NCI-H2107 treated with DMSO at 0.1 percent for 48 hours (cell line): ENCODE measurements around the gene IL1RAP.
"Not testable (repeated sequence)": the region's sequence is repeated elsewhere in the genome, so short reads cannot be mapped to it uniquely, and the experiment has no call there.

Experiments used
- DNase-seq: peaks from one replicate; lab custom pipeline; 2025; ENCODE audit not compliant: unreplicated experiment; lab: John Stamatoyannopoulos, UW

IL1RAP gene

DNA sequence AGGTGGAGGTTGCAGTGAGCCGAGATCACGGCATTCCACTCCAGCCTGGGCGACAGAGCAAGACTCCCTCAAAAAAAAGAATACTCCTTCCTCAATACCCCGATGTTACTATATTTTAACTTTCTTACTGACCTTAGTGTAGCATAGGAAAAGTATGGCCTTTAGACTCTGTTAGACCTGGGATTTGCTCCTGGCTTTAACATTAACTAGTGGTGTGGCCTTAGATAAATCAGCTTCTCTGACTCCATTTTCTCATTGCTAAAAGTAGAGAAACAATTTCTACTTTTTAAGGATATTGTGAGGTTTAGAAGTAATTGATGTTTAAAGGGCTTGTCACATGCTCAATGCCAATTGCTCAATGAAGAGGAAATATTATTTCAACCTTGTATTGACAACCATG, 7.6 kb upstream of the IL1RAP start:
- no peak for DNase-seq

DNA sequence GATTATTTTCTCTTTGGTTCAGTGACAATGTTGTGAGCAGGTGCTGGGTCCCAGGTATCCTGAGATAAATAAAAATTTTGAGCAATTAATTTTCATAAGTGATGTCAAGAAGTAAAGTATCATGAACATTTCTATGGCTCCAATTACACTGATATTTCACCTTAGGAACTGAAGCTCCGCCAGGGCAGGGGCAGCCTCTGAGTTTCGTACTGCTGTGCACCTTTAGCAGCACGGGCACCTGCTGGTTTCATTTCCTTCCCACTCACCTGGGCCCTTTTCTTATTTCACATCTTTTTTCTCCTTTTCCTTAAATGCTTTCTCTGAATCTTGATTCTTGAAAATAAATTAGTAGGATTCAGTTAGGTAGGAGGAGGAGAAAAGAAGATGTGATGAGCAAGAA, 1.2 kb upstream of the IL1RAP start:
- DNase-seq, result no peak

DNA sequence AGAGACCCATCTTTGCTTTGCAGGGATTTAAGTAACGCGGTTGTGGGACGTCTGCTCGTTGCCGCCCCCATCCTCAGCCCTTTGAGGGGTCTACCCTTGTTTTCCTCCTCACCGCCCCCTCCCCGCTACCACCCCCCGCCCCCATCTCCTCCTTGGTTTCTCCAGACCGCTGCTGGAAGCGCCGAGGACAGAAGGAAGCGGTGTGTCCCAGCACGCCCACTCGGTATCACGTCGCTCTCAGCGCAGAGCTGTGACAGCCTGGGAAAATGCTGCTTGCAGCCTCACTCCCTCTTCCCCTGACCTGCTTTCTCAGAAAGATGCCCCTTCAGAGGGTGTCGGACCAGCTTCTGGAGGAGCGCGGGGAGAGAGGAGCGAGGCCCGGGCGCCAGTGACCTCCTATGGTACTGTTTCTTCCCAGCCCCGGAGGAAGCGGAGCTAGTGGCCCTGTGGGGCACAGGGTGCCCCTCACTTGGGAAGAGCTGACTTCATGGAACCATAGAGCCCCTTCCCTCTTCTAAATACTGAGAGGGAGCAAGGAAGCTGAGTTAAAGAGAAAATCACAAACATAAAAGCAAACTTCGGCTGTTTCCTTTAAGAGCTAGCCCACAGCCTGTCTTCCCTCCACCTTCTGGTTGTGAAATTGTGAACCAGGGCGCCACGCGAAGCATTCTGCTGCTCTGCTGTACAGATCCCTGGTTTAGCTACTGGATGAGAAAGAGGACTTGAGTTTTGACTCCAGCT, 698 bp downstream of the IL1RAP start:
- no peak for DNase-seq

DNA sequence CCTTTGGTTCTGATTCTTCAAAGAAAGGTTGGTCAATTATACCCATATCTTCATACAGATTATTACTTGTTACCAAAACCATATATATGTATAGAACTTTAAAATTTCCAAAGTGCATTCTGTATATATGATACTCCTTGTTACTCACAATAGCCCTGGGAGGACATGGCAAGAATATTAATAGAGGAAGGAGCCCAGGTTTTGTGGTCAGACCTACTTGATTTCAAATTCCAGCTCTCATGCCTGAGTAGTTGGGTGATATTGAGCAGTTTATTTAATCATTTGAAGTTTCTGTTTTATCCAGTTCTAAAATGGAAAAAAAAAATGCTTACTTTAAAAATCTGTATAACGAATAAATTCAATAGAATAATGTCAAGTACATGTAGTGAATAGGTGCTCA, 2.5 kb downstream of the IL1RAP start:
- no peak for DNase-seq

DNA sequence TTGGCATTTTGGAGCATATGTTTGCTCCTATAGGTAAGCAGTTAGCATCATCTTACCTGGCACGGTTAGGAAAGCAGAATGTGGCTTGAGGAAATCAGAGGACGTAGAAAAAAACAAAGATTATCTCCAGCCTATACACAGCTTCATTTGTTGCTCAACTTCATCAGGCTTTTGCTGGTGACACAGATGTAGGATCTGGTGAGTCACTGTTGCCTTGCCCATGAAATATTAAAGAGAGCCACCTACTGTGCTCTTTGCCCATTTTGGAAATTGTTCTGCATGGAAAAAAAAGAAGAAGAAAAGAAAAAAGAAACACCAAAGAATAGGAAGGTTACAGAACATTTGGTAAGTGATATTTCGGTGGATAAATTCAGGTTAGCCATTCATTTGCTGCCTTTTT, 3.8 kb downstream of the IL1RAP start:
- DNase-seq, result no peak

DNA sequence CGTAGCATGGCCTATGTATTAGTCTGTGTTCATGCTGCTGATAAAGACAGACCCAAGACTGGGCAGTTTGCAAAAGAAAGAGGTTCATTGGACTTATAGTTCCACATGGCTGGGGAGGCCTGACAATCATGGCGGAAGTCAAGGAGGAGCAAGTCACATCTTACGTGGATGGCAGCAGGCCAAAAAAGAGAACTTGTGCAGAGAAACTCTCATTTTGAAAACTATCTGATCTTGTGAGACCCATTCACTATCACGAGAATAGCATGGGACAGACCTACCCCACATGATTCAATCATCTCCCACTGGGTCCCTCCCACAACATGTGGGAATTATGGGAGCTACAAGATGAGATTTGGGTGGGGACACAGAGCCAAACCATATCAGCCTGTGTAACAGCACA, 4.6 kb downstream of the IL1RAP start:
- DNase-seq, result not testable (repeated sequence)

DNA sequence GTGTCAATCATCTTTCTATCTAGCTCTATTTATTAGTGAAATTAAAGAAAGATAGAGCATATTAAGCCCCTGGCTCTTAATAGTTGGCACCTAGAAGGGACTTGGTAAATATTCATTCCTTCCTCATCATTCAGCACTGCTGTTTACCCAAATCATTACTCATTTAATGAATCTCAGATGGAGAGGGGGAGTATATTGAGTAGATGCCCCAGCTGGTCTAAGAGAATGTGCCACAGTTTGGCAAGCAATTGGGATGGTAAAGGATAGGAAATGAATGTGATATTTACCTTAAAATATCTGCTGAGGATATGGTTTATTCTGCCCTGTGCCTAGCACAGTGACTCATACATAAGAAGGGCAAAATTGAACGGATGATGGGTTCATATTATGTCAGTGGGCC, 6.0 kb downstream of the IL1RAP start:
- no peak for DNase-seq

DNA sequence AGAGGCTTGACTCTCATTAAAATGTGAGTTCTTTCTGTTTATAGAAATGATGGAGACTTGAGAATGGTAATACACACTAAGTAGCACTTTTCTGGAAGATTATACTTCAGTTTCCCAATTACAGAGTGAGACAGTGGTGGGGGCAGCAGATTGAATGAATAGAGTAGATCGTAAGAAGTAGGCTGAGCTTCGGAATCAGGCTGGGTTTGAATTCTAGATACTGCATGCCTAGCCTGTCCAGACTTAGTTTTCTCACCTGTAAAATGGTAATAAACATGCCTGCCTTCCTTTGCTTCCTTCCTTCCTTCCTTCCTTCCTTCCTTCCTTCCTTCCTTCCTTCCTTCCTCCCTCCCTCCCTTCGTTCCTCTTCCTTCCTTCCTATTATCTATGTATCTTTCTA, 8.1 kb downstream of the IL1RAP start:
- DNase-seq, result no peak

DNA sequence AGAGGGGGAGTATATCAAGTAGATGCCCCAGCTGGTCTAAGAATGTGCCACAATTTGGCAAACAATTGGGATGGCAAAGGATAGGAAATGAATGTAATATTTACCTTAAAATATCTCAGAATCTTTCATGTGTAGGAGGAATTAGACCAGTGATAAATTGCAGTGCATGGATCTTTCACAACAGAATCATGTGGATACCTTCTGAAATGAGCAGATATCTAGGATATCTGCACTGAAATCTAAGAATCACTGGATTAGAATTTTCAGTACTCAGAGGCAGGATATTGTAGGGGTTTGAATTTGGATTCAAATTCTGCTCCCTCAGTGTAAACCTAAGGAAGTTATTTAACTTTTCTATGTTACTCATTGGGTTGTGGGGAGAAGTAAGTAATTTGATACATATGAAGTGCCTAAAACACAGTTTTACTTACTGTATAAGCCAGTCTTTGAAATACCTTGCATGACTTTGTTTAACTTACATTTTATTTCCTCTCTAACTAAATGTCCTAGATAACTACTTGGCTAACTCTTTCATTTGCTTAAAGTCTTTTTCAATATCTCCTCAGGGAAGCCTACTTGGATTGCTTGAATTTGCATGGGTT, 8.8 kb downstream of the IL1RAP start:
- no peak for DNase-seq

DNA sequence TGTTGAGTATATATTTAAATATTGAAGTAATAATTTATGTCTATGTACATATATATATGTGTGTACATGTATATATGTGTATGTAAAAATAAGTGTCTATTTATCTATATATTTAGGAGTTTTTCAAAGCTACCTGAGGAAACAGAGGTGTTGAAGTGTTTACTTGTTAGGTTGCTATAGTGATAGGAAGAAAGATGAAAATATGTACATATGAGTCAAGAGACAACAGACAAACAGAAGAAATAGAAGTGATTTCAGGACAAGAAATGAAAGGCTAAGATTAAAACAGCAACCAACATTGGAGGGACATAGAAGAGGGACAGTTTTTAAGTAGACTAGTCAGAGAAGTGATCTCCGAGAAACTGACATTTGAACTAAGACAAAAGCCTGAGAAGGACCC, 11.1 kb downstream of the IL1RAP start:
- no peak for DNase-seq

DNA sequence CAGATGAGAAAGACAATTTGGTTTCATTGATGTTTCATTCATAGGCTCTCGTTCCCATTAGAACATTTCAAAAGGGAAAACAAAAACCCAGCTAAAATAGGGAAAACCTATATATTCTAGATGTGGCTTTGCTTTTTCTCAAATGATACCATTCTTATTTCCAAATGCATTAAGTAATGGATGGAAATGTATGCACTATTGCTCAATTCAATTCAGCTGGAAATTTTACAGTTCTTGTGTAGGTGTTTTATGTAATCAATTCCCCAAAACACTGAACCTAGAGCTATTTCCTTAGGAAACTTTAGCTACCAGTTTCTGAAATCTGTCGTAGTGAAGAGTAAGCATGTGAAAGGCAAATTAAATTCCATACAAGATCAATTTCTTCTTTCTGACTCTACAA, 11.7 kb downstream of the IL1RAP start:
- no peak for DNase-seq

DNA sequence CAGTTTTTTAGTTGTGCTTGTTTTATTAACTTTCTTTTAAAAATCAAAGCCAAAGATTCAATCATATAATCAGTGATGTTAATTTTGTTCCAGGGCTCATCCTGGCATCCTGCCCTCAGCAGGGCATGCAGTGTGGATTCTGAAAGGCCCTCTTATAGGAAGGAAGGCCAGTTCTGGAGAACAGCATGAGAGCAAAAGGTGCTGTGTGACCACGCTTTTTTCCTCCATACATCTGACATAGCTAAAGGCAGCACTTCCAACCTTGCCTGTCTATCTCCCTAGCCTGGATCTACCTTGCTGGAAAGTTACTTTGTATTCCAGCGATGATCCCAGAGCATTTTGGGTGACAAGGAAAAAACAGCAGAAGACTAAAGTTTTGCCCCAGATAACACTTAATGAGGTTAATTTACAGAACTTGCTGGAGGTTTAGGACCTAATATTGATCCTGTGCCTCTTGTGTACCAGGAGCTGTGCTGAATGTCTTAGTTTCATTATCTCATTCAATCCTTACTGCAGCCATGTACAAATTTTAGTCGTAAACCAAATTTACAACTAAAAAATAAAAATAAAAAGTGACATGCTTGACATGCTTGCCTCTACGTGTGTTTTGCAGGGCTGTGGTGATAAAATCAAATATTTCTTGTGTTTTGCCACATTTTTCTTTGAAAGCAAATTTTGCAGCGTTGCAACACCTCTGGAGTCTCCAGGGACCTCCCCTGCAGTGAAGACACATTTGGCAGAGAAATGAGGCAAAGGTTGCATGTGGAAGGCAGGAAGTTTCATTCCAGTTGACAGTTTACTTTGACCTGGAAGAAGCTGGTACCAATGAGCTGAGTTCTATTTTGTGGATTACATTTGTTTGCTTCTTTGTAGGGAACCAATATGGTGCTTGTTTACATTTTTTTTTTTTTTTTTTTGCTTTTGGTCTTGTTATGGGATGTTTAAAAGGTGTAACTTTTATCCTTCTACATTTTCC, 13.2 kb downstream of the IL1RAP start:
- no peak for DNase-seq

DNA sequence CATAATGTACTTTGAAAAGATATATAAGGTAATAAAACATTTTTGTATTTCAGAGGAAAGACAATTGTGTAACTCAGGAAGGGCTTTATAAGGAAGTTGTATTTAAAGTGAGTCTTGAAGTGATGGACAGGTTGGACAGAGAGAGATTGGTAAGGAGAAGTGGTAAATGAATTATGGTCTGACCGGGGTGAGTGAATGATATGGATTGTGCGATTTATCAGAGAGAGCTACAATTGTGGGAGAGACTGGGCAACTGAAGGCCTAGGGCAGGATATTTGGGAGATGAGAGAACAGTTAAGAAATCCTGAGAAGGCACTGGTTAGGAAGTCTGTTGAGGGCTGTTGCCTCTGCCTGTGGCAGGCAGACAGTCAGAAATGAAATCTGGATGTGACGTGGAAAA, 14.8 kb downstream of the IL1RAP start:
- no peak for DNase-seq

DNA sequence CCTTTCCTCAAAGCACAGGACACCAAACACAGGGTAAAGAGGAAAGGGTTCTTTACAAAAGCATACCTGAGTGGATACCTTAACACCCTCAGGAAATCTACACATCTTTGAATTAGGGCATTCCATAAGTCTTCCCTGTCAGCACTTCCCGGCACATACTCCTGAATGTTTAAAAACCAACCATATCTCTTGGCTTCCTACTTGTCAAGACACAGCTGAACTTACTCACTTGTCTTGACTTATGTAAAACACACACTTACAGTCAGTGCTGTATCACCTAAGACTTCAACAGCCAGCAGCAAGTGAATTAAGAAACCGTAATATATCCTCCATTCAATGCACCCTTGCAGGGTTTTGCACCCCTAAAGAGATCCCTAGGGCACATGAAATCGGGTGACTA, 17.5 kb downstream of the IL1RAP start:
- no peak for DNase-seq

DNA sequence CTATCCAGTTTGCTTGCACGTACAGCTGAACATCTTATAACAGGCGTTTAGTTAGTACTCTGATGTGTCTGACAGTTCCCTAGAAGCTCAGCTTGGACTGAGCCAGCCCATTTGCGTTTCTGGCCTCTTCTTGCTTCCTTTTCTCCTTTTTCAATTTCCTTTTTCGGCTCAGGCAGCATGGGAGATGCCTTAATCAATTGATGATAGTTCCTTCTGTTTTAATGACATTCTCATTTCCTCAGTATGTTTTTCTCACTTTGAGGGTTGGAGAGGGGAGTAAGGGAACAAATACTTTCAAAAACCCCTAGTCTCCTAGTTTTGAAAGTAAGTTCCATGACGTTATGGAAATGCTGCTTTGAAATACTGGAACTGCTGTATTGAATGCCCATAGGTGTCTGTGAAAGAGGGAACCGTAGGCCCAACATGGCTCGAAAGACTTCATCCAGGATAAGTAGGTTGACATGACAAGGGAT, 18.9 kb downstream of the IL1RAP start:
- no peak for DNase-seq

DNA sequence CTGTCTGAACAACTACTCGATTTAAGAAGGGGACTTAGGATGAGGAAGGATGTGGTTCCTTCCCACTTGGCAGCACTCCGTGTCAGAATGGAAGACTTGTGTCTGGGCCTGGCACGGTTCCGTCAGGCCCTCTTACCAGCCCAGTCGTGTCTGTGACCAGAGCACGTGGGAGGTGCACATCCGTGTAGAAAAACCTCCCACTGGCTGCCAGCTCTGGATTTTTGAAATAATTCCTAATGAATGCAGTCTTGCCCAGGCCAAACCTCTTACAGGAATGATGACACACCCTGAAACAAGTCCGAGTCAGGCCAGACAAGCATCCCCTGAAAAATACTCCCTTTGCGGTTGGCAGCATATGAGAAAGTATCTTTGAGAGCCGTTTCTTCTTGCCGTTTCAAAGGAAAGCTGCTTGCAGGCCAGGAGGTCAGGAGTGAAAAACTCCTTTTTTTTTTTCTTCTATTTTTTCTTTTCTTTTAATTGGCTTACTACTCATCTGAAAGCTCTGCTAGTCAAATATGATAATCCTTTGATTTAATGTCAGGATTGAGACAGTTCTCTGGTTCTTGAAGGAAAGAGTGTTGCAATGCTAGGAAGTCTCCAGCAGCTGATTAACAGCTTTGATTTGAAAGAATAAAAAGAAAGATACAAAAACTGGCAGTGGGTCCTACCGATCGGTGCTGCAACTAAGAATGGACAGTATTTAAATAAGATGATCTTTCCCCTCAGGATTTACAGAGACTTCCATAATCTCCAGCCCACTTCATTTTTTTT, 19.8 kb downstream of the IL1RAP start:
- DNase-seq, result no peak

DNA sequence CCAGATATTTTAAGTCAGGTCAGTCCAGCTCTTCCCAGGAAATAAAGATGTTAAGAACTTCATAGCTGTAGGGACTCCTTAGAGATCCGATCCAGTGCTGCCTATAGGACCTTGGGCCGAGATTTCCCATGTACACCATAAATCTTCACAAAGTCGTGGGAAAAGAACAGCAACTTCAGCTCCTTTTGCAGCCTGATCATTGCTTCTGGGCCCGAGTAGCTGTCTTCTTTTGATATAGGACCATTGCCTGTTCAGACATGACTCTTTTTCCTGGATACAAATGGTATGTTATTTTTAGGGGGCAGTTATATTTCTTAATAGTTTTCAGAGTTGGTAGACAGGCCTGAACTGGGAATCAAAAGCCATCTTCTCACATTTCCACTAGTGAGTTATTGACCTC, 20.5 kb downstream of the IL1RAP start:
- DNase-seq, result no peak

DNA sequence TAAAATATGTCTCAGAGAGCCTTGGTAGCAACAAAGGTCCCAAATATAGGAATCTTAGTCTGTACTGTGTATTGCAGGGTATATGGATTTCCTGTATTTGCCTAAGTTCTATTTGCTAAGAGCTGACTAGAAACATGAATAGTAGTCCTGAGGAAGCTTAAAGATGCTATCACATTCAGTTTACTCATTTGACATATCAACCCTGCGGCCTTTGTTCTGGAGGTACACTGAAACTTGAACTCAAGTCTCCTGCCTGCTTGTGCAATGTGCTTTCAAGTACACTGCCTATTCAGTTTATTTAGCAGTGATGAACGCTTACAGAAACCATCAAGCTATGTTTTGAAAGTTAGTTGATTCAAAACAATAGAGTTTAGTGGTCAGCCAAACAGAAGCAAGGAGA, 21.1 kb downstream of the IL1RAP start:
- no peak for DNase-seq

DNA sequence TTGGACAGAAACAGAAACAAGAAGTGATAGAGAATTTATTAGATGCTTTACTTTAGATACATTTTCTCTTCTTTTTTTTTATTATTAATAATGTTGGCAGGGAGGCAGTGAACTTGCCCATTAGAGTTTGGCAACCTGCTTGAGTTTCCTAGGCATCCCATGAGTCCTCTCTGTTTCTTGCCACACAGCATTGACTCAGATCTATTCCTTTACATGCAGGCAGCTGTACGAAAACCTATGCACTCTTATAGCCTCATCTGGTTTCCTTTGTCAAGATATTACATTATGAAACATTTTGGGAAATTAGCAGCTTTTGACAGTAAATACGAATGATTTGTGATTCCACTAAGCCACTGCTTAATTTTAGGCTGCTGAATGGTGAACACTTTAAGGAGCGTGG, 23.3 kb downstream of the IL1RAP start:
- no peak for DNase-seq

DNA sequence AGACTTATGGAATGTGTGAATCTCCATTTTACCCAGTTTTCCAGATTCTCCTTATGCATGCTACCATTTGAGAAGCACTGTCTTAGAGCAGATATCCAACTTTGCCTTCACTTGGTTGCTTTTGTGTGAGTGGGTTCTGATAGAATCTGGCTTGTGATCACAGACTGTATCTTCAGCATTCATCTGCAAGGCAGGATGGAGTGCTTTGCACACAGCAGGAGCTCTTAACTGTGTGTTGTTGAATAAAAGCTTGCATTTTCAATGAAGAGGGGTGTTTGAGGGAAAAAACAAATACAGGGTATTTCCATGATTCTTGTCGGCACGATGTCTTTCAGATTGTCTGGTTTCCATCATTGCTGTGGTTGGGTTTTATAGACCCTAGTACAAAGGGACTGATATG, 24.4 kb downstream of the IL1RAP start:
- DNase-seq, result no peak

DNA sequence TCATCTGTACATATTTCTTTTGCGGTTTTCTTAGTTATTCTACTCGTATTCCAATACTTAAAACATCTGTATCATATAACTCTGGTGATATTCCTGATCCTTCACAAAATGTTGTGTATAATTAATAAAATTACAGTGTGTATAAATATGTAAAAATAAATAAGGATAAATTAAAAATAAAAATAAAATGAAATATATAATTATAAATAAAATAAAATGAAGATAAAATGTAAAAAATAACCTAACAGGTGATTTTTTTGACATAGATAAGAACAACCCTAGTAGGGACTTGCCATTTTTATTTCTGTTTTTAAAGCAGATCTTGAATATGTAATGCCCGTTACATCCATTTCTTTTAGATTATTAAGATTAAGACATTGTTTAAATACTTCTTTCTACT, 25.6 kb downstream of the IL1RAP start:
- no peak for DNase-seq
